Measurements from ENCODE around the gene MMS22L. TPM values are rescaled to one million over a fixed set of nuclear protein-coding genes. Genes with fewer than 3 reads are reported as not detected.
A peak's percentile ranks its signal among the peaks of the same experiment; 100 is the strongest.

The MMS22L gene
- total RNA-seq = 49.7 and 57.1 TPM in 2 replicates

- Mint-ChIP-seq H3K27me3 (ENCODE audit: insufficient read depth) (peaks cover 13% of the 10 kb centered on the region), H3K27ac (peak within 1 kb of the TSS; percentile 80), H3K9me3 (no peaks in the 10 kb centered on the region), H3K36me3 (ENCODE audit: low read depth) (peaks cover 11% of the 10 kb centered on the region), H3K4me1 (ENCODE audit: low read depth) (peaks cover 28% of the 10 kb centered on the region), H3K4me3 (peak within 1 kb of the TSS; percentile 93)
- intact Hi-C loops (cut with micrococcal nuclease) = loop anchor here (1.0 to 5.0 kb wide), 10 partner anchors 14 to 1706 kb away; partner anchors contain the start of genes FBXL4, GPR63, KLHL32 and MANEA
- peak; percentile 92 for DNase-seq (ENCODE audit: low spot score)
Observed at GRCh38 chr6:97282726-97283617, at the start of gene MMS22L. Gene MMS22L, minus strand, starts transcription at chr6:97283216. Its CDS starts 739 bp downstream, at chr6:97282477.

- H3K36me3 Mint-ChIP-seq (ENCODE audit: low read depth) = no peaks in the 10 kb centered on the region
- peaks cover 2% of the 10 kb centered on the region for H3K27me3 Mint-ChIP-seq (ENCODE audit: insufficient read depth)
- H3K27ac Mint-ChIP-seq = no peak overlapping the region
- DNase-seq (ENCODE audit: low spot score) = no peak
- no peak overlapping the region for H3K4me3 Mint-ChIP-seq
- no peaks in the 10 kb centered on the region for H3K4me1 Mint-ChIP-seq (ENCODE audit: low read depth)
- H3K9me3 Mint-ChIP-seq = no peaks in the 10 kb centered on the region
- intact Hi-C loops (cut with micrococcal nuclease) = no loop called here
Observed at GRCh38 chr6:97322811-97323210, 39.8 kb upstream of the MMS22L start.

GRCh38 chr6:97322226-97322625 lies 39.2 kb upstream of the MMS22L start:
- no peaks in the 10 kb centered on the region for H3K36me3 Mint-ChIP-seq (ENCODE audit: low read depth)
- no peaks in the 10 kb centered on the region for H3K4me1 Mint-ChIP-seq (ENCODE audit: low read depth)
- no peak overlapping the region for H3K27ac Mint-ChIP-seq
- intact Hi-C loops (cut with micrococcal nuclease) = no loop called here
- DNase-seq (ENCODE audit: low spot score) = no peak
- no peak overlapping the region for H3K4me3 Mint-ChIP-seq
- H3K27me3 Mint-ChIP-seq (ENCODE audit: insufficient read depth) = peaks cover 2% of the 10 kb centered on the region
- H3K9me3 Mint-ChIP-seq = no peaks in the 10 kb centered on the region

GRCh38 chr6:97316978-97317377 lies 34.0 kb upstream of the MMS22L start:
- no peaks in the 10 kb centered on the region for H3K4me1 Mint-ChIP-seq (ENCODE audit: low read depth)
- H3K9me3 Mint-ChIP-seq = no peaks in the 10 kb centered on the region
- H3K27me3 Mint-ChIP-seq (ENCODE audit: insufficient read depth) = peaks cover 2% of the 10 kb centered on the region
- no peak for DNase-seq (ENCODE audit: low spot score)
- intact Hi-C loops (cut with micrococcal nuclease) = no loop called here
- H3K4me3 Mint-ChIP-seq = no peak overlapping the region
- no peak overlapping the region for H3K27ac Mint-ChIP-seq
- H3K36me3 Mint-ChIP-seq (ENCODE audit: low read depth) = no peaks in the 10 kb centered on the region

GRCh38 chr6:97312241-97312640 lies 29.2 kb upstream of the MMS22L start:
- no peaks in the 10 kb centered on the region for H3K4me1 Mint-ChIP-seq (ENCODE audit: low read depth)
- H3K27ac Mint-ChIP-seq = no peak overlapping the region
- DNase-seq (ENCODE audit: low spot score) = no peak
- peaks cover 2% of the 10 kb centered on the region for H3K27me3 Mint-ChIP-seq (ENCODE audit: insufficient read depth)
- H3K9me3 Mint-ChIP-seq = no peaks in the 10 kb centered on the region
- no peaks in the 10 kb centered on the region for H3K36me3 Mint-ChIP-seq (ENCODE audit: low read depth)
- intact Hi-C loops (cut with micrococcal nuclease) = no loop called here
- no peak overlapping the region for H3K4me3 Mint-ChIP-seq

- Mint-ChIP-seq H3K9me3 (no peaks in the 10 kb centered on the region), H3K4me3 (no peak overlapping the region), H3K36me3 (ENCODE audit: low read depth) (no peaks in the 10 kb centered on the region), H3K27ac (no peak overlapping the region), H3K4me1 (ENCODE audit: low read depth) (no peaks in the 10 kb centered on the region), H3K27me3 (ENCODE audit: insufficient read depth) (peaks cover 4% of the 10 kb centered on the region)
- DNase-seq (ENCODE audit: low spot score) = no peak
- intact Hi-C loops (cut with micrococcal nuclease) = no loop called here
Observed at GRCh38 chr6:97306544-97307320, 23.7 kb upstream of the MMS22L start.

GRCh38 chr6:97305414-97306066 lies 22.5 kb upstream of the MMS22L start:
- Mint-ChIP-seq H3K27ac (no peak overlapping the region), H3K27me3 (ENCODE audit: insufficient read depth) (peaks cover 6% of the 10 kb centered on the region), H3K9me3 (no peaks in the 10 kb centered on the region), H3K4me3 (no peak overlapping the region), H3K36me3 (ENCODE audit: low read depth) (no peaks in the 10 kb centered on the region), H3K4me1 (ENCODE audit: low read depth) (no peaks in the 10 kb centered on the region)
- intact Hi-C loops (cut with micrococcal nuclease) = no loop called here
- DNase-seq (ENCODE audit: low spot score) = no peak

- H3K36me3 Mint-ChIP-seq (ENCODE audit: low read depth) = no peaks in the 10 kb centered on the region
- DNase-seq (ENCODE audit: low spot score) = no peak
- no peak overlapping the region for H3K4me3 Mint-ChIP-seq
- peaks cover 8% of the 10 kb centered on the region for H3K27me3 Mint-ChIP-seq (ENCODE audit: insufficient read depth)
- H3K4me1 Mint-ChIP-seq (ENCODE audit: low read depth) = no peaks in the 10 kb centered on the region
- H3K9me3 Mint-ChIP-seq = no peaks in the 10 kb centered on the region
- H3K27ac Mint-ChIP-seq = no peak overlapping the region
- intact Hi-C loops (cut with micrococcal nuclease) = no loop called here
Observed at GRCh38 chr6:97304701-97305100, 21.7 kb upstream of the MMS22L start.

GRCh38 chr6:97294451-97294850 lies 11.4 kb upstream of the MMS22L start:
- Mint-ChIP-seq H3K9me3 (peaks cover 1% of the 10 kb centered on the region), H3K36me3 (ENCODE audit: low read depth) (no peaks in the 10 kb centered on the region), H3K4me1 (ENCODE audit: low read depth) (no peaks in the 10 kb centered on the region), H3K4me3 (no peak overlapping the region), H3K27me3 (ENCODE audit: insufficient read depth) (peaks cover 14% of the 10 kb centered on the region), H3K27ac (no peak overlapping the region)
- intact Hi-C loops (cut with micrococcal nuclease) = no loop called here
- no peak for DNase-seq (ENCODE audit: low spot score)

GRCh38 chr6:97293198-97293696 lies 10.2 kb upstream of the MMS22L start:
- Mint-ChIP-seq H3K9me3 (peaks cover 10% of the 10 kb centered on the region), H3K4me3 (no peak overlapping the region), H3K27ac (no peak overlapping the region), H3K36me3 (ENCODE audit: low read depth) (no peaks in the 10 kb centered on the region), H3K4me1 (ENCODE audit: low read depth) (no peaks in the 10 kb centered on the region), H3K27me3 (ENCODE audit: insufficient read depth) (peaks cover 14% of the 10 kb centered on the region)
- intact Hi-C loops (cut with micrococcal nuclease) = no loop called here
- DNase-seq (ENCODE audit: low spot score) = no peak

- H3K4me1 Mint-ChIP-seq (ENCODE audit: low read depth) = no peaks in the 10 kb centered on the region
- intact Hi-C loops (cut with micrococcal nuclease) = no loop called here
- H3K36me3 Mint-ChIP-seq (ENCODE audit: low read depth) = no peaks in the 10 kb centered on the region
- H3K27ac Mint-ChIP-seq = no peak overlapping the region
- no peak for DNase-seq (ENCODE audit: low spot score)
- H3K27me3 Mint-ChIP-seq (ENCODE audit: insufficient read depth) = peaks cover 14% of the 10 kb centered on the region
- H3K9me3 Mint-ChIP-seq = peaks cover 10% of the 10 kb centered on the region
- no peak overlapping the region for H3K4me3 Mint-ChIP-seq
Observed at GRCh38 chr6:97292671-97293070, 9.7 kb upstream of the MMS22L start.

- no peaks in the 10 kb centered on the region for H3K36me3 Mint-ChIP-seq (ENCODE audit: low read depth)
- H3K4me1 Mint-ChIP-seq (ENCODE audit: low read depth) = no peaks in the 10 kb centered on the region
- peaks cover 10% of the 10 kb centered on the region for H3K9me3 Mint-ChIP-seq
- peaks cover 17% of the 10 kb centered on the region for H3K27me3 Mint-ChIP-seq (ENCODE audit: insufficient read depth)
- no peak for DNase-seq (ENCODE audit: low spot score)
- intact Hi-C loops (cut with micrococcal nuclease) = no loop called here
- no peak overlapping the region for H3K27ac Mint-ChIP-seq
- H3K4me3 Mint-ChIP-seq = no peak overlapping the region
Observed at GRCh38 chr6:97291896-97292295, 8.9 kb upstream of the MMS22L start.
